Activated naive CD8-positive, alpha-beta T cell treated with anti-CD3 and anti-CD28 coated beads, Interleukin-2, amount 10 ng/mL, durations not matched to agents 7 days and 5 days (primary cell): Measurements from ENCODE around the gene CACNG1. TPM values are rescaled to one million over a fixed set of nuclear protein-coding genes. Genes with fewer than 3 reads are reported as not detected.

Experiments used
- ATAC-seq: fragments of 150-1000 bp; cut with Tn5 transposase; one replicate; pipeline ENCODE4 v1.10.0; 2021; ENCODE audit warnings: low read depth, moderate library complexity
- POLR2A ChIA-PET: fragments of 350-600 bp; sonication (Branson Sonifier 250); formaldehyde crosslinking; loops from one replicate; lab custom pipeline; 2021; ENCODE audit warnings: antibody characterized with exemption; lab: Charles Lee
- DNase-seq: peaks from one replicate; pipeline ENCODE4 v3.0.0; 2021
- H3K27ac Mint-ChIP-seq: one replicate; pipeline ENCODE4 v1.8.0; 2022; ENCODE audit warnings: mild to moderate bottlenecking, mixed read lengths
- H3K27me3 Mint-ChIP-seq: one replicate; pipeline ENCODE4 v1.8.0; 2022; ENCODE audit warnings: mild to moderate bottlenecking, moderate library complexity, mixed read lengths
- H3K36me3 Mint-ChIP-seq: one replicate; pipeline ENCODE4 v1.8.0; 2021; ENCODE audit warnings: mild to moderate bottlenecking, mixed read lengths
- H3K4me1 Mint-ChIP-seq: one replicate; pipeline ENCODE4 v1.8.0; 2021; ENCODE audit warnings: mixed read lengths
- H3K4me3 Mint-ChIP-seq: one replicate; pipeline ENCODE4 v1.8.0; 2022; ENCODE audit warnings: mild to moderate bottlenecking, moderate library complexity, mixed read lengths
- H3K9me3 Mint-ChIP-seq: one replicate; pipeline ENCODE4 v1.8.0; 2021; ENCODE audit warnings: mixed read lengths
- total RNA-seq, 2 experiments: library from RNA; stranded (reverse); gene quantifications; one replicate each; pipeline ENCODE4 v1.2.3, GENCODE V29; 2021

Gene CACNG1
- total RNA-seq, 2 experiments from 2014 or later, result not detected

GRCh38 chr17:67063141-67063540 is 18.8 kb downstream of the CACNG1 start:
- Mint-ChIP-seq H3K27me3 (no peaks in the 10 kb centered on the region), H3K36me3 (no peaks in the 10 kb centered on the region), H3K4me1 (no peaks in the 10 kb centered on the region), H3K27ac (no peak overlapping the region), H3K9me3 (peaks cover 1% of the 10 kb centered on the region), H3K4me3 (no peak overlapping the region)
- DNase-seq, result no peak
- POLR2A ChIA-PET, result no interaction called here
- no peak for ATAC-seq

- H3K4me1 Mint-ChIP-seq, result no peaks in the 10 kb centered on the region
- no peaks in the 10 kb centered on the region for H3K27me3 Mint-ChIP-seq
- H3K4me3 Mint-ChIP-seq, result no peak overlapping the region
- H3K27ac Mint-ChIP-seq, result no peak overlapping the region
- ATAC-seq, result no peak
- H3K36me3 Mint-ChIP-seq, result peaks cover 4% of the 10 kb centered on the region
- DNase-seq, result no peak
- H3K9me3 Mint-ChIP-seq, result peaks cover 1% of the 10 kb centered on the region
- POLR2A ChIA-PET, result no interaction called here
Observed at GRCh38 chr17:67066717-67067116, 22.4 kb downstream of the CACNG1 start.

- peak; percentile 7 for DNase-seq
- H3K4me1 Mint-ChIP-seq, result no peaks in the 10 kb centered on the region
- peaks cover 10% of the 10 kb centered on the region for H3K36me3 Mint-ChIP-seq
- no peaks in the 10 kb centered on the region for H3K9me3 Mint-ChIP-seq
- H3K27ac Mint-ChIP-seq, result no peak overlapping the region
- H3K4me3 Mint-ChIP-seq, result no peak overlapping the region
- no peaks in the 10 kb centered on the region for H3K27me3 Mint-ChIP-seq
- POLR2A ChIA-PET, result no interaction called here
- ATAC-seq, result no peak
Observed at GRCh38 chr17:67067571-67068482, 23.5 kb downstream of the CACNG1 start.

- Mint-ChIP-seq H3K4me3 (no peak overlapping the region), H3K4me1 (no peaks in the 10 kb centered on the region), H3K27ac (no peak overlapping the region), H3K9me3 (no peaks in the 10 kb centered on the region), H3K36me3 (peaks cover 19% of the 10 kb centered on the region), H3K27me3 (no peaks in the 10 kb centered on the region)
- DNase-seq, result no peak
- POLR2A ChIA-PET, result no interaction called here
- ATAC-seq, result no peak
Observed at GRCh38 chr17:67068999-67069398, 24.6 kb downstream of the CACNG1 start.

- Mint-ChIP-seq H3K36me3 (peaks cover 19% of the 10 kb centered on the region), H3K27ac (no peak overlapping the region), H3K27me3 (no peaks in the 10 kb centered on the region), H3K9me3 (no peaks in the 10 kb centered on the region), H3K4me3 (no peak overlapping the region), H3K4me1 (no peaks in the 10 kb centered on the region)
- DNase-seq (no peak), ATAC-seq (no peak)
- POLR2A ChIA-PET, result no interaction called here
Observed at GRCh38 chr17:67069603-67070136, 25.3 kb downstream of the CACNG1 start.

- H3K4me1 Mint-ChIP-seq, result peaks cover 1% of the 10 kb centered on the region
- POLR2A ChIA-PET, result no interaction called here
- no peak overlapping the region for H3K27ac Mint-ChIP-seq
- H3K27me3 Mint-ChIP-seq, result no peaks in the 10 kb centered on the region
- H3K9me3 Mint-ChIP-seq, result no peaks in the 10 kb centered on the region
- ATAC-seq, result no peak
- H3K36me3 Mint-ChIP-seq, result peaks cover 22% of the 10 kb centered on the region
- no peak for DNase-seq
- no peak overlapping the region for H3K4me3 Mint-ChIP-seq
Observed at GRCh38 chr17:67071595-67071994, 27.2 kb downstream of the CACNG1 start.

GRCh38 chr17:67072885-67073284 is 28.5 kb downstream of the CACNG1 start:
- H3K36me3 Mint-ChIP-seq, result peaks cover 25% of the 10 kb centered on the region
- DNase-seq, result no peak
- POLR2A ChIA-PET, result no interaction called here
- H3K4me3 Mint-ChIP-seq, result no peak overlapping the region
- H3K9me3 Mint-ChIP-seq, result no peaks in the 10 kb centered on the region
- H3K27me3 Mint-ChIP-seq, result no peaks in the 10 kb centered on the region
- H3K4me1 Mint-ChIP-seq, result peaks cover 1% of the 10 kb centered on the region
- H3K27ac Mint-ChIP-seq, result no peak overlapping the region
- no peak for ATAC-seq

GRCh38 chr17:67074781-67075180 is 30.4 kb downstream of the CACNG1 start:
- ATAC-seq (no peak), DNase-seq (no peak)
- Mint-ChIP-seq H3K4me1 (peaks cover 1% of the 10 kb centered on the region), H3K27ac (no peak overlapping the region), H3K27me3 (no peaks in the 10 kb centered on the region), H3K36me3 (peaks cover 26% of the 10 kb centered on the region), H3K4me3 (no peak overlapping the region), H3K9me3 (no peaks in the 10 kb centered on the region)
- POLR2A ChIA-PET, result no interaction called here

GRCh38 chr17:67076290-67076689 is 31.9 kb downstream of the CACNG1 start:
- no peak for ATAC-seq
- DNase-seq, result no peak
- Mint-ChIP-seq H3K9me3 (no peaks in the 10 kb centered on the region), H3K4me1 (peaks cover 8% of the 10 kb centered on the region), H3K27ac (no peak overlapping the region), H3K4me3 (no peak overlapping the region), H3K36me3 (peaks cover 26% of the 10 kb centered on the region), H3K27me3 (no peaks in the 10 kb centered on the region)
- POLR2A ChIA-PET, result no interaction called here

GRCh38 chr17:67078292-67078691 is 33.9 kb downstream of the CACNG1 start:
- Mint-ChIP-seq H3K9me3 (no peaks in the 10 kb centered on the region), H3K4me1 (peaks cover 18% of the 10 kb centered on the region), H3K27ac (no peak overlapping the region), H3K36me3 (peaks cover 15% of the 10 kb centered on the region), H3K4me3 (no peak overlapping the region), H3K27me3 (no peaks in the 10 kb centered on the region)
- ATAC-seq (no peak), DNase-seq (peak; percentile 14)
- POLR2A ChIA-PET, result interaction anchor here (0.7 kb wide), 1 partner anchor 1080 kb away, joined by 3 read pairs; no protein-coding TSS in a partner anchor

- Mint-ChIP-seq H3K4me1 (peaks cover 20% of the 10 kb centered on the region), H3K27ac (no peak overlapping the region), H3K4me3 (no peak overlapping the region), H3K27me3 (no peaks in the 10 kb centered on the region), H3K36me3 (peaks cover 11% of the 10 kb centered on the region), H3K9me3 (no peaks in the 10 kb centered on the region)
- DNase-seq, result no peak
- no peak for ATAC-seq
- POLR2A ChIA-PET, result interaction anchor here (0.6 kb wide), 1 partner anchor 897 kb away, joined by 4 read pairs; no protein-coding TSS in a partner anchor
Observed at GRCh38 chr17:67079491-67079890, 35.1 kb downstream of the CACNG1 start.

- POLR2A ChIA-PET, result no interaction called here
- Mint-ChIP-seq H3K4me1 (peaks cover 19% of the 10 kb centered on the region), H3K4me3 (peak overlapping the region; percentile 12)
Observed at GRCh38 chr17:67080804-67081203, 36.5 kb downstream of the CACNG1 start.

GRCh38 chr17:67082107-67082506 is 37.8 kb downstream of the CACNG1 start:
- DNase-seq, result no peak
- peak overlapping the region; percentile 84 for H3K27ac Mint-ChIP-seq
- no peaks in the 10 kb centered on the region for H3K27me3 Mint-ChIP-seq
- peak overlapping the region; percentile 69 for H3K4me3 Mint-ChIP-seq
- H3K4me1 Mint-ChIP-seq, result peaks cover 19% of the 10 kb centered on the region
- H3K36me3 Mint-ChIP-seq, result peaks cover 17% of the 10 kb centered on the region
- peak; percentile 82 for ATAC-seq
- POLR2A ChIA-PET, result no interaction called here
- H3K9me3 Mint-ChIP-seq, result no peaks in the 10 kb centered on the region

More at GRCh38 chr17:67080804-67081203, 36.5 kb downstream of the CACNG1 start:
- DNase-seq (no peak), ATAC-seq (peak; percentile 24)
- no peaks in the 10 kb centered on the region for H3K27me3 Mint-ChIP-seq
- H3K9me3 Mint-ChIP-seq, result no peaks in the 10 kb centered on the region
- H3K27ac Mint-ChIP-seq, result no peak overlapping the region
- H3K36me3 Mint-ChIP-seq, result peaks cover 15% of the 10 kb centered on the region

GRCh38 chr17:67085406-67085805 is 41.1 kb downstream of the CACNG1 start:
- peaks cover 27% of the 10 kb centered on the region for H3K36me3 Mint-ChIP-seq
- ATAC-seq (no peak), DNase-seq (no peak)
- H3K27ac Mint-ChIP-seq, result no peak overlapping the region
- H3K4me3 Mint-ChIP-seq, result no peak overlapping the region
- H3K9me3 Mint-ChIP-seq, result peaks cover 5% of the 10 kb centered on the region
- H3K27me3 Mint-ChIP-seq, result no peaks in the 10 kb centered on the region
- peaks cover 27% of the 10 kb centered on the region for H3K4me1 Mint-ChIP-seq
- POLR2A ChIA-PET, result no interaction called here
